ENCODE measurements around the gene SIMC1.
"Not testable (repeated sequence)": the region's sequence is repeated elsewhere in the genome, so short reads cannot be mapped to it uniquely, and the experiment has no call there.

Gene SIMC1

GRCh38 chr5:176216393-176216916 lies 21.8 kb upstream of the SIMC1 start:
- not testable (repeated sequence) for DNase-seq

DNA sequence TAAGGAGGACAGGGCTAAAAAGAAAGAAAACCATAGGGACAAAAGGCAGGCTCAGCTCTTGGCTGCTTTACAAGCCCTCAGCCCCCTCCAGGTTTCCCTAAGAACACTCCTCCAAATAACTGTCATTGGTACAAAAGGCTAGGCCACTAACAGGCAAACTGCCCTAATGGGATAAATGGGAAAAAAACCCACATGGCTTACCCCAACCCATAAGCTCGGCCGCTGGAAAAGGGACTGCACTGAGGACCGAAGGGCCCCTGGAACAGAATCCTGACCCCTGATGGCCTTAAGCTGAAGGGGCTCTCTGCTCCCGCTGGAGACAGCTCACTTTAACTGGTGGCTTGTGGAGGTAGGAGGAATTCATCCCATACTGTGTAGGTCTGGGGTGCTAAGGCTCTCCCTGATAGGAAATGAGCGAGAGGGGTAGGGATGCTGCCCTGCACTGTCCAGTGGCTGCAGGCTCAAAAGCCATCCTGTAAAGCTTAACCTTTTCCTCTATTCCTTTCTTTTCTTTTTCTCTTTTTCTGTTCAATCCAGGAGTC lies 21.0 kb upstream of the SIMC1 start:
- DNase-seq, result not testable (repeated sequence)

- DNase-seq, result not testable (repeated sequence)
These were observed 20.5 kb upstream of the SIMC1 start for GRCh38 chr5:176217764-176218163.

DNA sequence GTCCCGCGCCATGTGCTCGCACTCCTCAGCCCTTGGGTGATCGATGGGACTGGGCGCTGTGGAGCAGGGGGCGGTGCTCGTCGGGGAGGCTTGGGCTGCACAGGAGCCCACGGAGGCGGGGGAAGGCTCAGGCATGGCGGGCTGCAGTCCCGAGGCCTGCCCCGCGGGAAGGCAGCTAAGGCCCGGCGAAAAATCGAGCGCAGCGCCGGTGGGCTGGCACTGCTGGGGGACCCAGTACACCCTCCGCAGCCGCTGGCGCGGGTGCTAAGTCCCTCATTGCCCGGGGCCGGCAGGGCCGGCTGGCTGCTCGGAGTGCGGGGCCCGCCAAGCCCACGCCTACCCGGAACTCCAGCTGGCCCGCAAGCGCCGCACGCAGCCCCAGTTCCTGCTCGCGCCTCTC lies 16.2 kb upstream of the SIMC1 start:
- not testable (repeated sequence) for DNase-seq

DNA sequence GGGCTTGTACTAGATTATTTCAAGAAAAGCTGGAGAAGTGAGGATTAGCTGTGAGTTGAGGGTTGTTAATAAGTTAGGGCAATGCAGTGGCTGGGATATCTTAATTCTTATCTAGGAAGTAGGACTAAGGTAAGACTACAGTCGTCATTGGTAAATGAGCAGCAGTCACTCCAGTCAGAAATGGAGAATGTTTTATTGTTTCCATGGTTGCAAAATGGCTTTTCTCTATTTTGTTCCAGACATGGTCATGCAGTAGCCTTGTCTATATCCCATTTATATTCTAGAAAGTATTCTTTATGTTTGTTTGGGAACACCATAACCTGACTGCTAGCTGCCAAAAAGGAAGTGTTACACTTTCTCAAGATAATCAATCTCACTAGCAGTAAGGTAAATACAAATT lies 9.9 kb upstream of the SIMC1 start:
- not testable (repeated sequence) for DNase-seq

- DNase-seq, result not testable (repeated sequence)
These were observed 5.0 kb upstream of the SIMC1 start for GRCh38 chr5:176233253-176233652.

DNA sequence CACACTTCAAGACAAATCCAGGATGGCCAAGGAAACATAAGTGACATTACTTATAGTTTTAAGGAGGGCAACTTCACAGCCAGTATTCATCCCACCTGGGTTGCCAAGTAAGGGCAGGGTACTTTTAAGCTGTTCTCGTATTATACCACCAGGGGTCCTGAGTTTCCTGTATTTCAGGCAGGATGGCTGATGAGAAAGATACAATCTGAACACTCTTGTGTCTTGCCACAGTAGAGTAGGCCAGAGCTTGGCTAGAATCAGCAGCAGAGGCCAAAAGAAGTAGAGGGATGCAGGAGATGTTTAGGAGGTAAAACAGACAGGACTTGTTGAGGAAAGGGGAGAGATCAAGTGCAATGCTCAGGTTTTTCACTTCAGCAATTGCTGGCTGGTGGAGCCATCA lies 3.1 kb upstream of the SIMC1 start:
- not testable (repeated sequence) for DNase-seq

DNA sequence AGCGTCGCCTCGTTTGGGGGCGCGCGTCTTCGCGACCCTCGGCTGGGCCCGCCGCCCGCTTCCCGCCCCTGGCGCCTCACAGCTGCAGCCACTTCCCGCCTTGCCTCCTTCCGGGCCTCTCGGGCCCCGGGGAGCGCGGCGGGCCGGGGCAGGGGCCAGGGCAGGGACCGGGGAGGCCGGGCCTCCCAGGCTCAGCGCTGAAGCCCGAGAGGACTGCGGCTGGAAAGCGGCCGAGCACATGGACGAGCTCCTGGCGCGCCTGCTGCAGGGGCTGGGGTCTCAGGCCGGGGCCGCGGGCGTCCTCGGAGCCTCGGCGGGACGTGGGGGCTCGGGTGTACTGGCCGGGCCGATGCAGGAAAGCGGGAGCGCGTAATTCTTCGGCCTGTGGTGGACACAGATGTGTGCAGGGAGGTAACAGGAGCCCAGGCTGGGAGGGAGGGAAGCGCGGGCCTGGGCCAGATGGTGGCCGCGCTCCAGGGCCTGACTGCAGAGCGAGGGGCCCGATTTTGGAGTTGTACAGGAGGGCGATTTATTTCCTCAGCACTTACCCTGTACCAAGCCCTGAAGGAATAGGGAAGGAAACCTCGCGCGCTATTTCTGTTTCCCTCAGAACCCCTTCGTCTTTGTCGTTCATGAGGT lies 540 bp downstream of the SIMC1 start:
- DNase-seq, result not testable (repeated sequence)

GRCh38 chr5:176239304-176239703 lies 1.1 kb downstream of the SIMC1 start:
- DNase-seq, result not testable (repeated sequence)

- not testable (repeated sequence) for DNase-seq
These were observed 6.1 kb downstream of the SIMC1 start for GRCh38 chr5:176244318-176244717.

DNA sequence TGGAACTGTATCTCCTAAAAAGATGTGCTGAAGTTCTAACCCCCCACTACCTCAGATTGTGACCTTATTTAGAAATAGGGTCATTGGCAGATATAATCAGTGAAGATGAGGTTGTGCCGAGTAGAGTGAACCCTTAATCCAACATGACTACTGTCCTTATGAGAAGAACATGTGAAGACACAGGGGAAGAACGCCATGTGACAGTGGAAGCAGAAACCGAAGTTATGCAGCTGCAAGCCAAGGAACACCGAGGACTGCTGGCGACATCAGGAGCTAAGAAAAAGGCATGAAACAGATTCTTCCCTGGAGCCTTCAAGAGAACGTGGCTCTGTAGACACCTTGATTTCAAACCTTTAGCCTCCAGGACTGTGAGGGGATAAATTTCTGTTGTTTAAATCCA lies 6.8 kb downstream of the SIMC1 start:
- not testable (repeated sequence) for DNase-seq

DNA sequence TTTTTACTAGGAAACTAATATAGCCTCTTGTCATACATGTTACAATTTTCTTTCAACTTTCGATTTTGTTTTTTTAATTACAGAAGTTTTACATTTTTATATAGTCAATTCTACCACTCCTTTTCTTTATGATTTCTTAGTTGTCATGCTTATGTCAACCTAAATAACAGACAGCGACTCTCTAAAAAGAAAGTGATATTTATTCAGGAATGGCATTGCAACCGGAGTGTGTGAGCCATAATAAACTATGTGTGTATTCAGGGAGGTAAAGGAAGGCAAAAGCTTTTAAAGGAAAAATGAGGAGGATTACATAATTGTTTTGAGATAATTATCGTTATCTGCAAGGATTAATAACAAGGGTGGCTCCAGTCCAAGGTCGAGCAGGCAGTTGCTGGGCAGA lies 7.3 kb downstream of the SIMC1 start:
- not testable (repeated sequence) for DNase-seq

- DNase-seq, result not testable (repeated sequence)
These were observed 12.5 kb downstream of the SIMC1 start for GRCh38 chr5:176250691-176251090.

- not testable (repeated sequence) for DNase-seq
These were observed 13.9 kb downstream of the SIMC1 start for GRCh38 chr5:176252171-176252570.

DNA sequence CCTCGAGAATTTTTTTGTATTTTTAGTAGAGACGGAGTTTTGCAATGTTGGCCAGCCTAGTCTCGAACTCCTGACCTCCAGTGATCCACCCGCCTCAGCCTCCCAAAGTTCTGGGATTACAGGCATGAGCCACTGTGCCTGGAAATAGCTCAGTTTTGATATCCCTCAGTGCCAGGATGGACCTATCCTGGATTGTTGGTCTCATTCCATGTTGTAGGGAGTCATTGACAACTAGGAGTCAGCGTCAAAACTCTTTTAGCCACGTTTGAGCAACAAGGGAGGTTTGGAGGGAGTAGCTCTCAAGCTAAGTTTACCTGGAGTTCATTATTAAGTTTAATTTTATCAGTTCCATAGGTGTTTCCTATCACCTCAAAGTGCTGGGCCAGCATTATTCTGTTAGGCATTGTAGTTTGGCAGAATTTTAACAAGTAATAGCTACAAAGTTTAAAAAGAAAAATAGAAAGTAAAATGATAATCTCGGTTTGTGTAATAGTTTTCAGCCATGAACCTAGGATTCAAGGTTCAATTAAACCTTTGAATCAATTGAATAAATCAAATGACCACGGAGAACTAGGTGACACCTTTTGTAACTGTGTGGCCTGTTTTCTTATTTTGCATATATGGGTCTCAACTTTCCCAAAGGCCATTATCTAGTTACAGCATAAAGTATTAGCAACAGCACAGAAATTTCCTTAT lies 15.3 kb downstream of the SIMC1 start:
- DNase-seq, result not testable (repeated sequence)

GRCh38 chr5:176254066-176254393 lies 15.8 kb downstream of the SIMC1 start:
- not testable (repeated sequence) for DNase-seq

GRCh38 chr5:176257871-176258505 lies 19.8 kb downstream of the SIMC1 start:
- not testable (repeated sequence) for DNase-seq

- not testable (repeated sequence) for DNase-seq
These were observed 22.5 kb downstream of the SIMC1 start for GRCh38 chr5:176260682-176261081.

- not testable (repeated sequence) for DNase-seq
These were observed 28.2 kb downstream of the SIMC1 start for GRCh38 chr5:176266448-176266847.

GRCh38 chr5:176289018-176289417 lies 50.8 kb downstream of the SIMC1 start:
- not testable (repeated sequence) for DNase-seq

DNA sequence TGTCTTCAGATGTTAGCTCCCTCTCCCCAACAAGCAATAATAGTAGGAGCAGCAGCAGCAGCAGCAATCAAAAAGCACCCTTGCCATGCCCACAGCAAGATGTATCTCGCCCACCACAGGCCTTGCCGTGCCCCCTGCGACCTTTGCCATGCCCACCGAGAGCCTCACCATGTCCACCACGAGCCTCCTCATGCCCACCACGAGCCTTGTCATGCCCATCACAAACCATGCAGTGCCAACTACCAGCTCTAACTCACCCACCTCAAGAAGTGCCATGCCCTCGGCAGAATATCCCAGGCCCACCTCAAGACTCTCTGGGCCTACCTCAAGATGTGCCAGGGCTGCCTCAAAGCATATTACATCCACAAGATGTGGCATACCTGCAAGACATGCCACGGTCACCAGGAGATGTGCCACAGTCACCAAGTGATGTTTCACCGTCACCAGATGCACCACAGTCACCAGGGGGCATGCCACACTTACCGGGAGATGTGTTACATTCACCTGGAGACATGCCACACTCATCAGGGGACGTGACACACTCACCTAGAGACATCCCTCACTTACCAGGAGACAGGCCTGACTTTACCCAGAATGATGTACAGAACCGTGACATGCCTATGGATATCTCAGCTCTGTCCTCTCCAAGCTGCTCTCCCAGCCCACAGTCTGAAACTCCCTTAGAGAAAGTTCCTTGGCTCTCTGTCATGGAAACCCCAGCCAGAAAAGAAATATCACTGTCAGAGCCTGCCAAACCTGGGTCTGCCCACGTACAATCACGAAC lies 52.0 kb downstream of the SIMC1 start:
- DNase-seq, result not testable (repeated sequence)

- not testable (repeated sequence) for DNase-seq
These were observed 67.1 kb downstream of the SIMC1 start for GRCh38 chr5:176305356-176305755.
